AG08395 (cell line): ENCODE results near the gene KCTD7.
"Not testable (repeated sequence)": the region's sequence is repeated elsewhere in the genome, so short reads cannot be mapped to it uniquely, and the experiment has no call there.

Experiments
- DNase-seq: peaks from one replicate; pipeline ENCODE4 v3.0.0; 2012; ENCODE audit warnings: mixed read lengths, low spot score

The KCTD7 gene

GRCh38 chr7:66617295-66617694 is 11.4 kb upstream of the KCTD7 start:
- DNase-seq = no peak

GRCh38 chr7:66619341-66619948 is 9.2 kb upstream of the KCTD7 start:
- DNase-seq = not testable (repeated sequence)

GRCh38 chr7:66626331-66626934 is 2.2 kb upstream of the KCTD7 start:
- peak; percentile 44 for DNase-seq

DNA sequence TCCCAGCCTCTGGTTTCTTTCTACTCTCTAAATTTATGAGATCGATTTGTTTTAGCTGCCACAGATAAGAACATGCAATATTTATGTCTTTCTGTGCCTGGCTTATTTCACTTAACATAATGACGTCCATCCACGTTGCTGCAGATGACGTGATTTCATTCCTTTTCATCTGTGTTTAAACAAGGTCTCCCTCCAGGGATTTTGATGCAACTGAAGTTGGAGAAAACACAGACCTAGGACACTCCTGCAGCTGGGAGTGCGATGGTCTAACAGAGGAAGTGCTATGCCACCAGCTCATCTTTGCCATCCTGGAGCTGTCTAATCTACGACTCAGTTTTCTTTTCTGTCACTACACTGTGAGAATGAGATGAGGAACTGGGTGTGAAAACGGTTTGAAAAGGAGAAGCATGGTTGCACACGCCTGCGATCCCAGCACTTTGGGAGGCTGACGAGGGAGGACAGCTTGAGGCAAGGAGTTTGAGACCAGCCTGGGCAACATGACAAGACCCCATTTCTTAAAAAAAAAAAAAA is 1.5 kb upstream of the KCTD7 start:
- DNase-seq = peak; percentile 24

DNA sequence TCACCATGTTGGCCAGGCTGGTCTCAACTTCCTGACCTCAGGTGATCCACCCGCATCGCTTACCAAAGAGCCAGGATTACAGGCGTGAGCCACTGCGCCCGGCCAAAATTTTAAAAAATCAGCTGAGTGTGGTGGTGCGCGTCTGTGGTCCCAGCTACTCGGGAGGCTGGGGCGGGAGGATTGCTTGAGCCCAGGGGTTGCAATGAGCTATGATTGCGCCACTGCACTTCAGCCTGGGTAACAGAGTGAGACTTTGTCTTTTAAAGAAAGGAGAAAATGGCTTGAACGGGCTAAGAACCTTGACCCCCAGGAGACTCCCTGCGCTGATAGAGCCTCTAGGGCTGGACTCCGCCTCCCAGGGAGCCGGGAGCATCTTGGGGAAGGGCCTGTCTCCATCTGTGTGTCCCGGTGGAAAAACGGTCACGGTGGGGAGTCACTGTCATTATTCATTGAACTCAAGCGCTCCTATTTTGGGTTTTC is 760 bp upstream of the KCTD7 start:
- DNase-seq = no peak

DNA sequence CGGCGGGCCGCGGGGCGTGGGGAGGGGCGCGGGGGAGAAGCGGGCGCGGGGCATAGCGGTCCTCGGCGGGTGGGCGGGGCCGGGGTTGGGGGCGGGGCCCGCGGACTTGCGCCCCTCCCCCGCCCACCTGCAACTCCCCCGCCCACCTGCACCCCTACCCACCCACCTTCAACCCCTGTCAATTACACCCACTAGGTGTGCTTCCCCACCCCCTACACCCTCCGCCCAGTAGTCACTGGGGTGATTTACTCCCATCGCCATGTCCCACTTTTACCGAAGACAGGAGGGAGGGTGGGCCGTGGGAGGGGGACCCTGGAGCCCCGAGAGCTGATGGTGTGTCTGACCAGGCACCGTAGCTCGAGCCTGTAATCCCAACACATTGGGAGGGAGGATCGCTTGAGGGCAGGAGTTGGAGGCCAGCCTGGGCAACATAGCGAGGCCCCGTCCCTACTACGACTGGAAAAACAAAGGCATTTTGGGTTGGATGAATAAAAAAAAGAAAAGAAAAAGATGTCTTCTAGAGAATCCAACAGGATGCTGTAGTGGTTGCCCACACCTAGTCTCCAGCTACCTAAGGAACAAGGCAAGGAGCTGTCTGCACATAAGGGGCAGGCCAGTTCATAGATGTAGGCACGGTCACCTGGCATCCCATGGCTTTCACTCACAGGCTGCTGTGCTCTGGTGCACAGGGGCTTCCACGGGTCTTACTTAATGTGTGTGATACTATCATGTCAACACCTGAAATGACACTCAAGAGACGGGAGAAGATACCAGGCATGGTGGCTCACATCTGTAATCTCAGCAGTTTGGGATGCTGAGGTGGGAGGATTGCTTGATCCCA is 761 bp downstream of the KCTD7 start:
- DNase-seq = no peak

DNA sequence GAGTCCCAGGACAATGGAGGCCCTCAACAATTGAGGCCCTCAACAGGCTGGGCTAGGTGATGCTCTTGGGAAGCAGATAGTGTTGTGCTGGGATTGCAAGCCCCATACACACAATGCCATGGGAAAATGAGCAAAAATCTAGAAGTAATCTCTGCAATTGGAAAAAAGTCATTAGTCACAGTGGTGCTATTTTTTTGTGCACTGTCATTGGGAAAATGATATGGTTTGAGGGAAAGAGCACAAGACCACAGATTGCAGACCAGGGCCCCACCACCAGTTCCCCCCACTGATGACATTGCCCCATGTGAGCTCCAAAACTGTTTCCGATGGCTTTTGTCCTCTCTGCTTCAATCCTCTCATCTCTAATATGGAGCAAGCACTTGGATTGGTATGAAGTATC is 1.9 kb downstream of the KCTD7 start:
- DNase-seq = no peak

DNA sequence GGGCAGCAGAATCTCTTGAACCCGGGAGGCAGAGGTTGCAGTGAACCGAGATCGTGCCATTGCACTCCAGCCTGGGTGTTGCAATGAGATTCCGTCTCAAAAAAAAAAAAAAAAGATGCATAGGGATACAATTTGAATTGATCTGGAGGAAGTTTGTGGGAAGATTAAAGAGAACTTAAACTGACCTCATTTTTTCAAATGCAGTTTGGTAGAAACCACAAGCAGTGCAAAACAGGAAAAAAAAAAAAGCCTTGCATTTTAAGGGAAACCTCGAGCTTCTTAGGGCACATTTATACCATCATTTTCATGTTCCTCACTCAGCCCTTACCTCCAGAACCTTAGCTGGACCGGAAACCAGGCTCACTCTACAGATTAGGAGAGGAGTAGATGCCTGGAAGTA is 2.8 kb downstream of the KCTD7 start:
- no peak for DNase-seq

DNA sequence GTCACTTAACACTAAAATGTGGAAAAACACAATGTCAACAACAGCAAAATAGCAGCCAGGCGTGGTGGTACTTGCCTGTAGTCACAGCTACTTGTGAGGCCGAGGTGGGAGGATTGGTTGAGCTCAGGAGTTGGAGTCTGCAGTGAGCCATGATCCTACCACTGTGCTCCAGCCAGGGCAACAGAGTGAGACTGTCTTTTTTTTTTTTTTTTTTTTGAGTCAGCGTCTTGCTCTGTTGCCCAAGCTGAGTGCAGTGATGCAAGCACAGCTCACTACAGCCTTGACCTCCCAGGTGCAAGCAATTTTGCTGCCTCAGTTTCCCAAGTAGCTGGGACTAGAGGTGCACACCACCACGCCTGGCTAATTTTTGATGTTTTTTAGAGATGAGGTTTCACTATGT is 6.1 kb downstream of the KCTD7 start:
- no peak for DNase-seq

DNA sequence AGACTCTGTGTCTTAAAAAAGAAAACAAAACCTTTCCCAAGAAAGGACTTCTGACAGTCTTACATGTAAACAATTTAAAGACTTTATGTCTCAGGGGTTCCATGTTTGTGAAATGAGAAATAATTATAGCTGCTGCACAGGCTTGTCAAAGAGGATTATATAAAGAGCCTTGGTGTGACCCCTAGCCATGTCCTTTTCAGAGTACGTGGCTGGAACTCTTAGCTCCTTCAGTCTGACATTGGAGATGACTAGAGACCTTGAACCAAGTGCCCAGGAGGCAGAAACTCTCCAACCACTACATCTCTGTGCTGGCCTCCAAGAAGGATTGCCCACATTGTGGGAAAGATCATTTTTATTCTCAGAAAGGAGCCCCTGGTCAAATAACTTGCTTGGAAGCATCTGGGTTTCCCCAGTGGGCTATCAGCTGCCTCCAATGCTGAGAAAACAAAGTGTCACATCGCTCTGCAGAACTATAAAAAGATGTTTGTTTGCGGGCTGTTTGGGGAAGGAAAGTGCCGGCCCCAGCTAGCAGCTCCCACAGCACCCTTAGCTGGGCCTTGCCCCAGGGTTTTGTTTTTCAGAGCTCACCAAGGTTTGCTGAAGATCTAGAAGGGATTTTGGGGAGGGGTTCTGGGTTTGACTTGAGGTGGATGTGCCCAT is 6.8 kb downstream of the KCTD7 start:
- not testable (repeated sequence) for DNase-seq

- DNase-seq = peak; percentile 29
These were observed 7.4 kb downstream of the KCTD7 start for GRCh38 chr7:66635982-66636546.

DNA sequence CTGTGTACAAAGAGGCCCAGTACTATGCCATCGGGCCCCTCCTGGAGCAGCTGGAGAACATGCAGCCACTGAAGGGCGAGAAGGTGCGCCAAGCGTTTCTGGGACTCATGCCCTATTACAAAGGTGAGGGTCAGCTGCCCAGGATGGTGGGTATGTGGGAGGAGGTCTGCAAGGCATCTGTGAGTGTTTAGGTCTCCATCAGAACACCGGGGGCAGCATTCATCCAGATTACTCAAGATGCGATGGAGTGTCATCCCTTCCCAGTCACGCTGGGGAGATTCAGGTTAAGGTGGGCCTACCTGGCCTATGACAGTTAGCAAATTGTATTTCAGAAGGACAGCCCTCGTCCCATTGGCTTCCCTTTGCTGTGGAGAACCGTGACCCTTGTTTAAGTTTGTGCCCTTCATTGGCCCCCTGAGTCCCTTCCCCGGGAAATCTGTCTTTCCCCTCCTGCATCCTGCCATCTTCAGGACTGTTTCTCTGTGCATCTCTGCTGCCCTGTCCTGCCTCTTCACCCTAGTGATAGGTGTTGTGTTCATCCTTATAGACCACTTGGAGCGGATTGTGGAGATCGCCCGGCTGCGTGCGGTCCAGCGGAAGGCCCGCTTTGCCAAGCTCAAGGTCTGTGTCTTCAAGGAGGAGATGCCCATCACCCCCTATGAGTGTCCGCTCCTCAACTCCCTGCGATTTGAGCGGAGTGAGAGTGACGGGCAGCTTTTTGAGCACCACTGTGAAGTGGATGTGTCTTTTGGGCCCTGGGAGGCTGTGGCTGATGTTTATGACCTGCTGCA is 9.8 kb downstream of the KCTD7 start:
- DNase-seq = no peak

GRCh38 chr7:66639773-66640172 is 11.1 kb downstream of the KCTD7 start:
- DNase-seq = no peak

GRCh38 chr7:66640802-66641525 is 12.3 kb downstream of the KCTD7 start:
- no peak for DNase-seq

DNA sequence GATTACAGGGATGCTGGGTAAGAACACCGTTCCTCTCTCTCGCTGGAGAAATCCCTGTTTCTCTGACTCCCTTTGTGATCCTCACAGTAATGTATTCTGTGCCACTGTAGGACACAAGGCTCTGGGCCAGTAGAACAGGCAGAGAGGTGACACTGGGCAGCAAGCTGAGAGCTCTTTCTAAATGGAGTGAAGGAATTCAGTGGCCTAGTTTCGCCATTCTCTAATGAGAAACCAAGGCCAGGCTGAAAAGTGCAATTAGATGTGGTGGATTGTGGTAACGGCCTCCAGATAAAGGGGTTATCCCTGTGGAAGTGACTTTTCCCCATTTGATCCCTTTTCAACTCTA is 12.8 kb downstream of the KCTD7 start:
- no peak for DNase-seq

GRCh38 chr7:66642186-66642585 is 13.5 kb downstream of the KCTD7 start:
- no peak for DNase-seq

DNA sequence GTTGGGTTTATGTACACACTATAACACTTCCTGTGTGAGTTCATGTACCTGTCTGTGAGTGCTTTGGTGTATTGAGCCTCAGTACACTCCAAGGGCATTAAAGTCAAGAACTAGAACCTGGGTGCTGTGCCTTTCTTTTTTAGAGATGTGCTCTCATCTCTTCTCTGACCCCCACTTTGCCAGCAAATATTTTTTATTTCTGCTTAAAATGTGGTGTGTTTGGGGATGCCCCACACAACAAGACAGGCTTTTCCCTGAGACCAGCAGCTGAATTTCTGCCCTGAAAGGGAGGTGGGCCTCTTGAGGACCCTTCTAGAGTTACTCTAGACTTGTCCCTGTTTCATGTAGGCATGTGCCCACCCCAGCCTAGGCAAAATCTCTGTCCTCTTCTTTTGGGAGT is 14.3 kb downstream of the KCTD7 start:
- no peak for DNase-seq

- no peak for DNase-seq
These were observed 14.7 kb downstream of the KCTD7 start for GRCh38 chr7:66643395-66643794.

DNA sequence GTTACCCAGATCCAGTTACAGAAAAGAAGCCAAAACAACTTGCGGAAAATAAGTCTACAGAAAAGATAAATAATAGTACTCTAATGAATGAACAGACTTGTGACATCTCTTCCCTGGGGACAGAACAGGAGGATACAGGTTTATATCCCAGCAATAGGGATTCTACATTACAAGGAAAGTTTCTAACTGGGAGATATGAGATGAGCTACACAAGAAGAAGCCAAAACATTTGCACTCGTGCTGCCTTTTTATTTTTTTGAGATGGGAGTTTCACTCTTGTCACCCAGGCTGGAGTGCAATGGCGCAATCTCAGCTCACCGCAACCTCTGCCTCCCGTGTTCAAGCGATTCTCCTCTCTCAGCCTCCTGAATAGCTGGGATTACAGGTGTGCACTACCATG is 22.3 kb downstream of the KCTD7 start:
- DNase-seq = not testable (repeated sequence)

- DNase-seq = not testable (repeated sequence)
These were observed 25.1 kb downstream of the KCTD7 start for GRCh38 chr7:66653719-66654274.
